HCT116 (cell line): ENCODE results near the gene ZC2HC1C.

ENCODE experiments used
- EZH2 ChIP-seq: fragments of 200-600 bp; sonication (generic); IDR thresholded peaks from 2 replicates; pipeline ENCODE4 v1.6.1; 2017; ENCODE audit warnings: antibody characterized with exemption, mixed run types
- EZH2phosphoT487 ChIP-seq: fragments of 200-600 bp; IDR thresholded peaks from 2 replicates; pipeline ENCODE4 v1.6.1; 2018; ENCODE audit warnings: antibody characterized with exemption, borderline replicate concordance
- POLR2A ChIP-seq: IDR thresholded peaks from 2 replicates; pipeline ENCODE4 v1.7.0; 2011; ENCODE audit warnings: borderline replicate concordance; ENCODE audit not compliant: insufficient read depth, insufficient read length; ENCODE audit errors: extremely low read depth
- POLR2AphosphoS5 ChIP-seq: IDR thresholded peaks from 2 replicates; pipeline ENCODE4 v1.6.1; 2011; ENCODE audit warnings: mild to moderate bottlenecking, low read depth, low read length, moderate library complexity
- YY1 ChIP-seq: IDR thresholded peaks from 2 replicates; pipeline ENCODE4 v1.6.1; 2011; ENCODE audit warnings: low read length, low read depth, moderate library complexity, mild to moderate bottlenecking; ENCODE audit not compliant: insufficient replicate concordance; ENCODE audit errors: extremely low read depth
- TF ChIP-seq, protein P1 (sequence below), 3 experiments: fragments of 200-600 bp in 1 of 3; sonication (generic) in 1 of 3; IDR thresholded peaks in 2 of 3; conservative IDR thresholded peaks in 1 of 3; 2 replicates each; pipeline ENCODE4 v1.5.1; 2012 to 2017; ENCODE audit warnings: low read depth in 2 of 3, low read length in 2 of 3, antibody characterized with exemption in 1 of 3, borderline replicate concordance in 1 of 3, control low read depth in 1 of 3, mild to moderate bottlenecking in 1 of 3, mixed read lengths in 1 of 3, mixed run types in 1 of 3, moderate library complexity in 1 of 3; ENCODE audit not compliant: insufficient read depth in 1 of 3

DNA sequence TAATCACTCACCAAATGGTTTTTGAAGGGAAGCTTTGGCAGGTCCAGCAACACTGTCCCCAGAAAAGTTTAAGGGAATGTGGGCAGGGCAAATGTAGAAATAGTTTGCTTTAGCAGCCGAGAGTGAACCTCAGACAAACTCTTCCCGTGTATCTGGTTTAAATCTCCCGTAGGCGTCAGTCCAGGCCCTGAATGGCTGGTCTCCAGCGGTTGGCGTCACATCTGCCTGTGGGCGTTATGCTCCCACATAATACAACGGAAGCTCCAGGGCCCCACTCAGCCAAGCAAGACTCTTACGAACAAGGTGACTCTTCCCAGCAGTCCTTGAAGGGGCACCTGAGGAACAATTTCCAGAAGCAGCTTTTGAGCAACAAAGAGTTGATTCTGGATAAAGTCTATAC is 942 bp downstream of the ZC2HC1C start:
- TF ChIP-seq, protein P1, sequence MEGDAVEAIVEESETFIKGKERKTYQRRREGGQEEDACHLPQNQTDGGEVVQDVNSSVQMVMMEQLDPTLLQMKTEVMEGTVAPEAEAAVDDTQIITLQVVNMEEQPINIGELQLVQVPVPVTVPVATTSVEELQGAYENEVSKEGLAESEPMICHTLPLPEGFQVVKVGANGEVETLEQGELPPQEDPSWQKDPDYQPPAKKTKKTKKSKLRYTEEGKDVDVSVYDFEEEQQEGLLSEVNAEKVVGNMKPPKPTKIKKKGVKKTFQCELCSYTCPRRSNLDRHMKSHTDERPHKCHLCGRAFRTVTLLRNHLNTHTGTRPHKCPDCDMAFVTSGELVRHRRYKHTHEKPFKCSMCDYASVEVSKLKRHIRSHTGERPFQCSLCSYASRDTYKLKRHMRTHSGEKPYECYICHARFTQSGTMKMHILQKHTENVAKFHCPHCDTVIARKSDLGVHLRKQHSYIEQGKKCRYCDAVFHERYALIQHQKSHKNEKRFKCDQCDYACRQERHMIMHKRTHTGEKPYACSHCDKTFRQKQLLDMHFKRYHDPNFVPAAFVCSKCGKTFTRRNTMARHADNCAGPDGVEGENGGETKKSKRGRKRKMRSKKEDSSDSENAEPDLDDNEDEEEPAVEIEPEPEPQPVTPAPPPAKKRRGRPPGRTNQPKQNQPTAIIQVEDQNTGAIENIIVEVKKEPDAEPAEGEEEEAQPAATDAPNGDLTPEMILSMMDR (IDR thresholded peaks at IDR 0.05 in 2 of 3, conservative IDR thresholded peaks at IDR 0.05 in 1 of 3; ENCODE audit: borderline replicate concordance in 1 of 3, insufficient read depth in 1 of 3, low read depth in 2 of 3, low read length in 2 of 3) = no peak
- no peak for TF ChIP-seq EZH2phosphoT487
- no peak for TF ChIP-seq POLR2AphosphoS5
- no peak for TF ChIP-seq POLR2A
- no peak for TF ChIP-seq EZH2
- no peak for TF ChIP-seq YY1
